ENCODE data around the gene FHIP1A. TPM values are rescaled to one million over a fixed set of nuclear protein-coding genes. Genes with fewer than 3 reads are reported as not detected.

FHIP1A gene
- total RNA-seq, 1 experiment from 2014 or later, result 38.0 TPM

DNA sequence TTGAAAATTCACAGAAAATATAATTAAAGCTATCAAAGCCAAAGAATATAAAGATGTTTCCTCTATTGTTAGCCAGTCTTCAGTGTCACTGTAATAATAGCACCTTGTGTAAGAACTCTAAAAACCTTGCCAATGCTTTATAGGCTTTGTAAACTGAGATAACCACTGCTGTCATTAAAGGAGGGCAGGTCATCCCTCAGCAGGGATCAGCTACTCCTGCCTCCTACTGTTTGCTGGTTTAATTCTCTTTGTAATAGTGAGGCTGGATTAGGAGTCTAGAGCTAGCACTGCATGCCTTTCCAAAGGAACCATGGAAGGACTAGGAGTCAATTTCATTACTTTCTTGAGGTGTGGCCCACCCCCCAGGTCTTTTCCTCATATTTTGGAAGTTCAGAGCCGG, 46.2 kb downstream of the FHIP1A start:
- no peak for DNase-seq (ENCODE audit: low spot score)

DNA sequence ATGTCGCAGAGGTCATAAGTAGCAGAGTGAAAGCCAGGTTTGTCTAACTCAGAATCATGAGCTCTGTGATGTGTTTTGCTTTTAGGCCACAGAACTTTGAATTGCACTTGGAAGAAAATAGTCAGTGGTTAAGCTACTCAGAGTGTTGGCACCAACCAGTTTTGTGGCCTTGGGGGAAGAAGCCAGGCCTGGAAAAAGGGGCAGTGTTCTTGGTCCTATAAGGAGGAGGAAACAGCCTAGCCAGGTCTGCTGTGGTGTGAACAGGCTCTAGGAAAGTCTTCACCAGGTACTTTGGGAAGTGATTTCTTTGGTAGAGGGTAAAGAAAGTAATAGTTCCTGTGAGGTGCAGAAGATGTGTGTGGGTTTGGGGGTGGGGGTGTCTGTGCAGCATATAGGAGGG, 49.2 kb downstream of the FHIP1A start:
- DNase-seq (ENCODE audit: low spot score), result no peak

Other genes with a start within 250 kb of the FHIP1A start
- not detected in 2 replicates for gene PRSS48, start 132.0 kb upstream of the FHIP1A start, total RNA-seq (2014; rRNA removed; shearing (Covaris generic))
- 18.4 and 22.9 TPM in 2 replicates for gene SH3D19, start 83.6 kb upstream of the FHIP1A start, total RNA-seq (2014; rRNA removed; shearing (Covaris generic))